NCI-H1105 (cell line): Measurements from ENCODE around the gene SERAC1.

Experiments
- DNase-seq: peaks from one replicate; lab custom pipeline; 2025; lab: John Stamatoyannopoulos, UW

SERAC1 gene

GRCh38 chr6:158122048-158122447 is 46.0 kb downstream of the SERAC1 start:
- no peak for DNase-seq

- no peak for DNase-seq
These were observed 46.7 kb downstream of the SERAC1 start for GRCh38 chr6:158121335-158121734.

- DNase-seq = no peak
These were observed 49.2 kb downstream of the SERAC1 start for GRCh38 chr6:158118886-158119285.

GRCh38 chr6:158115508-158115907 is 52.6 kb downstream of the SERAC1 start:
- DNase-seq = no peak

GRCh38 chr6:158115102-158115501 is 53.0 kb downstream of the SERAC1 start:
- DNase-seq = no peak

- no peak for DNase-seq
These were observed 54.3 kb downstream of the SERAC1 start for GRCh38 chr6:158113802-158114201.

GRCh38 chr6:158111987-158112386 is 56.1 kb downstream of the SERAC1 start:
- no peak for DNase-seq

GRCh38 chr6:158110986-158111385 is 57.1 kb downstream of the SERAC1 start:
- DNase-seq = no peak

- no peak for DNase-seq
These were observed 58.3 kb downstream of the SERAC1 start for GRCh38 chr6:158109748-158110147.

GRCh38 chr6:158104696-158105095 is 63.4 kb downstream of the SERAC1 start:
- no peak for DNase-seq

GRCh38 chr6:158103228-158103627 is 64.8 kb downstream of the SERAC1 start:
- DNase-seq = no peak

GRCh38 chr6:158095671-158096070 is 72.4 kb downstream of the SERAC1 start:
- no peak for DNase-seq

GRCh38 chr6:158095031-158095430 is 73.0 kb downstream of the SERAC1 start:
- DNase-seq = no peak

GRCh38 chr6:158092806-158093205 is 75.3 kb downstream of the SERAC1 start:
- no peak for DNase-seq

- no peak for DNase-seq
These were observed 80.7 kb downstream of the SERAC1 start for GRCh38 chr6:158087224-158087867.

GRCh38 chr6:158086504-158087223 is 81.4 kb downstream of the SERAC1 start:
- DNase-seq = peak; percentile 25

GRCh38 chr6:158086054-158086503 is 82.0 kb downstream of the SERAC1 start:
- DNase-seq = no peak

GRCh38 chr6:158085261-158086053 is 82.6 kb downstream of the SERAC1 start:
- no peak for DNase-seq

- no peak for DNase-seq
These were observed 84.4 kb downstream of the SERAC1 start for GRCh38 chr6:158083455-158084325.

GRCh38 chr6:158081657-158081935 is 86.5 kb downstream of the SERAC1 start:
- DNase-seq = no peak

- DNase-seq = no peak
These were observed 87.0 kb downstream of the SERAC1 start for GRCh38 chr6:158080849-158081656.
